Amygdala (tissue), 56 donors: Measurements from ENCODE around the gene FGFR3.
A peak's percentile ranks its signal among the peaks of the same experiment; 100 is the strongest.
"Not testable (repeated sequence)": the region's sequence is repeated elsewhere in the genome, so short reads cannot be mapped to it uniquely, and the experiment has no call there.

Experiments
- DNase-seq, 56 donors: peaks; one replicate each; lab custom pipeline; 2025; lab: John Stamatoyannopoulos, UW

Gene FGFR3

DNA sequence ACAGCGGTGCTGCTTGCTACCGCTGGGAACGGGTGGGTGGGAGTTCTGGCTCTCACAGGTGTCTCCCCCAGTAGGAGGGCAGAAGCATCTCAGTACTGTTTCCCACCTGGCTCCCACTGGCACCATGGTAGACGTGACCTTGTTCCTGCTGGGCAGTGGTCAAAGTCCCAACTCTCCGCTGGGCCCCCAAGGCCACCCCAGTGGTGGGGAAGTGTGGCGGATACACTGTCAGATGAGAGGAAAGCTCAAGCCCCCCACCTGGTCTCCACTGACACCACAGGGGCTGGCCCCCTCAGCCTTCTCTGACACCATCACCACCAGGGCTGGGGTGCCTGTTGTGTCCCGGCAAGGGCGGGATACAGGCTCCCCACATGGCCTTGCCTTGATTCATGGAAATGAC is 38.2 kb downstream of the FGFR3 start:
- DNase-seq: no peak

DNA sequence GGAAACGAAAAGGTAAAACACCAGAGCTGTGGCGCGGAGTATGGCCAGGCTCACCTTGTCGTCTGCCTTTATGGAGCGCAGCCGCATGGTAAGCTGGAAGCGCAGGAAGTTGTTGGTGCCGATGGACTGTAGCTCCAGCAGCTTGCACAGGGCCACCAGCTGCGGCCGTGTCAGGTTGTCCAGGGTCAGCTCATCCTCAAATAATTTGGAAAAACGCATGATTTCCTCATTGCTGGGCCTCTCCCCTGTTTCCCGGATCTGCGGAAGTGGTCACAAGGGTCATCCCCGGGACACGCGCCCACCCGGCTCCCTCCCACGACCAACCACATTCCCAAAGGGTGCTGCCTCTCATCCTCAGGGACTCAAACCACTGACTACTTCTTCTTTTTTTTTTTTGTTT is 39.6 kb downstream of the FGFR3 start:
- no peak for DNase-seq

DNA sequence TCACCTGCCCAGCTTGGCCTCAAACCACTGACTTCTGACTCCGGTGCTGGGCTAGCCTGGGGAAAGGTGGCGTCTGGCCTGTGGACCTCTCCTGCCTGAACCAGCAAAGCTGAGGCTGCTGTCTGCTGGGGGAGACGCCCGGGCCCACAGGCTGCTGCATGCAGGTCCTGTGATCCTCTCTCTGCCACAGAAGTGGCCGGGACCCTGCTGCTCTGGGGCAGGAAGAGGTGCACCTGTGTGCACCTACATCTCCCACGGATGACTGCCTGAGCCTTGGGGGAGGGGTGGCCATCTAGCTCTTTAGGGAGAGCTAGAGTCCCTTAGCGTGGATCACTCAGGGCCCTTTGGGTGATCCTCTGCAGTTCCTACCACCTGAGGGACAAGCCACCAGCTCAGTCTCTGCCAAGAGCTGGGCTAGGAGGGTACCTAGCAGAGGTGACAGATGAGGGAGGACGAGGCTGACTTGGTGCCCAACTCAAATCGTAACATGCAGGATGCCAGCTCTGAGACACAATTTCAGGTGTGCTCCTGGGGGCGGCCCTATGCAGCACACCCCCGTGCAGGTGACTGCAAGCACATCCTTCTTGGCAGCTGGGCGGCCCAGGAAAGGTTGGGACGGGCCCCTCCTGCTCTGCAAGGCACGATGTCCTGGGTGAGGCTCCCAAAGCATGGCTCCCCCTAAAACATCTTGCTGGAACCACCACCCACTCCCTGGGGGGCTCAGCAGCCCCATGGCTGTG is 40.4 kb downstream of the FGFR3 start:
- no peak for DNase-seq

DNA sequence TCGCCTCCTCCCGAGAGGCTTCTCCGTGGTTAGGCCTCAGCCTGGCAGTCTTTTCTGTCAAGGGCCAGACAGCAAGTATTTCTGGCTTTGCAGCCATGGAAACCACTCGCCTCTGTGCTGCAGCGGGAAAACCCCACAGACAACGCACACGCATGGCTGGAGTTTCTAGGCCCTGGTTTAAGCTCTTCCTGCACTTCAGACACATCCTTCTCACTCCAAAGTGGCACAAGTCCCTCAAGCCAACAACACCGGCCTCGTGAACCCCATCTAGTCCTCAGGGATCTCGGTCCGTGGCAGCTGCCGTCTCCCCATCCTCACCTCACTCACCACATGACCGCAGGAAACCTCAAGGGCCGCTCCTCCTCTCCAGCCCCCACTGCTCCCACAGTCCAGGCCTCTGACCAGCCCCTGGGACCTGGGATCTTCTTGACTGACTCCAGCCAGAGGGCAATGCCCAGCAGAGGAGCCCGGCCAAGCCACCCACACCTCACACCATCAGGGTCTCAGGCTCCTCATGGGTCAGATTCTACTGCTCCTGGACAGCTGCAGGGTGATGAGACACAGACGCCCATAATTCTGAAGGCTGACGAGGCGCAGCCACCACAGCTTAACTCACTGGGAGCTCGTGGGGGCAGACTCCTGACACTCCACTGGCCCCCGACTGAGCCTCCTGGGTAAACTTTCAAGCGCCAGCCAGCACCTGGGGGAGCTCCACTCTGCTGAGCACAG is 41.1 kb downstream of the FGFR3 start:
- peak in 1 of 56 donors; percentile 41 for DNase-seq

DNA sequence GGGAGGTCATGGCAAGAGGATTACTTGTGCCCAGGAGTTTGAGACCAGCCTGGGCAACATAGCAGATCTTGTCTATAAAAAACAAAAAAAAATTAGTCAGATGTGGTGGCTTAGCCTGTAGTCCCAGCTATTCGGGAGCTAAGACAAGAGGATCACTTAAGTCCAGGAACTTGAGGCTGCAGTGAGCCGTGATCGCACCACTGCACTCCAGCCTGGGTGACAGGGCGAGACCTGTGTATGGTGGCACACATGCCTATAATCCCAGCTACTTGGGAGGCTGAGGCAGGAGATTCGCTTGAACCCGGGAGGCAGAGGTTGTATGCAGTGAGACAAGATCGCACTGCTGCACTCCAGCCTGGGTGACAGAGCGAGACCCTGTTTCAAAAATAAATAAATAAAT is 42.7 kb downstream of the FGFR3 start:
- not testable (repeated sequence) for DNase-seq

DNA sequence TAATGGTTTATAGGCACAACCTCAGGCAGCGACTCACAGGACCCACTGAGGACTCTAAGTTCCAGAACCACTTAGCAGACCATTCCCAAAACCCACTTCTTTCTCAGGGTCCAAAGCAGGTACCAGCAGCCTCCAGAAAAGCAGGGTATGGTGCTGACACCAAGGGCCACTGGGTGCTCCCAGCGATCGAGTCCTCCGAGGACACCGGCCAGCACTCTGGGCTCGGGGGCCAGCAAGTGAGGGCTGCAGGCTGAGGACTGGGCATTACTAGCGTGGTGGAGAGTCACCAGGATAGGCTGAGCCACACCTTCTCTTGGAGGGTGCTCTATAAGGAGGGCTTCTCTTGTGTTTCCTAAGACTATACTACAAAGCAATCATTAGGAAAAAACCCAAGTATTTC is 43.6 kb downstream of the FGFR3 start:
- no peak for DNase-seq

DNA sequence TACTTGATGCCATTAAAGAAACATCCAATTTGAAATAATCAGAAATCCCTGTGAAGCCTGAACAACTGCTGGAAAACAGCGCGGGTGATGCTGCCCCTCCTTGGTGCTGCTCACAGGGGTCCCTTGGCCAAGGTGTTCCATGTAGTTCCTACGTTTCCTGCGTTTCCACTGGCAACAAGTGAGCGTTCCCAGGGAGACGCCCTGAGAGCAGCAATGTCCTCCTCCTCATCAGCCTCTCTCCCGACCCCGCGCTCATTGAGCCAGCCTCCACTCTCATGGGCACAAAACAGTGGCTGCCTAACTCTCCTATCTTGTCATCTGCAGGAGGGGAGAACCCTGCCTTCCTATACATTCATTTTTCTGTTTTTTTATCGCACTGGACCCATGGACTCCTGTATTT is 44.0 kb downstream of the FGFR3 start:
- peak in 1 of 56 donors; percentile 25 for DNase-seq

DNA sequence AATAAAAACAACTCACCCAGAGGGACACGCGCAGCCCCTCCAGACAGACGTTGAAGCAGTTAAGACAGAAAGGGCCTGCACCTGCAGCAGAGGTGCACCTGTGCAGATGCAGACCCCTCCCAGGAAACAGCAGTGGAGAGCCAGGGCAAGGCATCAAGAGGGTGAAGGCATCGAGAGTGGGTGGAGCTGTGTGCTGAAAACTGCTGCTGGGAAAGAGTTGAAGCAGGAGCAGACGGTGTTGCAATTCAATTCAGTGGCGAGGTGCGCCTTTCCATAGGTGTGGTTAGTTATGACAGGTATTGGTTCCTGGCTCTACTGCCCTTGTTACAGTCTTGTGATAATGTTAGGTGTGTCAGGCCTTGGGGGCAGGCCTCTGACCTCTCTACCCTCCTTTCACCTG is 46.2 kb downstream of the FGFR3 start:
- DNase-seq: no peak

DNA sequence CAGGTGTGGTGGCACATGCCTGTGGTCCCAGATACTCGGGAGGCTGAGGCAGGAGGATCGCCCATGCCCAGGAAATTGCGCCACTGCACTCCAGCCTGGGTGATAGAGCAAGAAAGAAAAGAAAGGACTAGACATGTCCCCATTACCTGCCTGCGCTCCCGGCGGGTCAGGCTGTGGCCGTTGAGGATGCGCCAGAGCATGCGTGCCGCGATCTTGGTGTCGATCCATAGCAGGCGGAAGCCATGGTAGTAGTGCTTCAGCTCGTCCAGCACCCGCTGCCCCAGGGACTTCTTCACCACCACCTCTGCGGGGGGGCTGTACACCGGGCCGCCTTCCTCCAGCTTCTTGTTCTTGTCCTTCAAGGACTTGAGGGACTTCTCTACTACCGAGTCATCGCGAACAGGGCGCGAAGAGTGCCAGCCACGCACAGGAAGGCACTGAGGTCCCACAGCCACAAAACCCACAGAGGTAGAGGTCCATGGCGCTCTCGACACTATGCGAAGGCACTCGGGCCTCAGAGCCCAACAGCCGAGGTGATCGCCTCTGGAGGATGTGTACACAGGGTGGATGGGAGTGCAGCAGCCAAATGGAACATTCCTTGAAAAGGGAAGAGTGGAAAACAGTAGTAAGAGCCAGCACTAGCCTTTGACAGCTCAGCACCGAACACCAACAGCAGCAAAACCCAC is 48.3 kb downstream of the FGFR3 start:
- DNase-seq: no peak

DNA sequence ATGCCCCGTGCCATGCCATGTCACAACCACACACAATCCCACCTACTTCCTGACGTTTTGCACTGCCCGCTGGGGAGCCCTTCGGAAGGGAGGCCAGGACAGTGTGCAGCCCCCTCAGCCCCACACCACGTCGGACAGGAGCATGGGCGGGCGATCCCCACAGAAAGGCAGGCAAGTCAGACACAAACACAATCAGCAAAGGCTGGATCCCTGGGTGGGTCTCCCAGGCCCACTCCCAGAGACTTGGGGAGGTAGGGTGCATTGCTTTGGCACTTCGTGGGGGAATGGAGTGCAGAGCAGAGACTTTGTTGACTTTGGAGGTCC is 48.8 kb downstream of the FGFR3 start:
- DNase-seq: no peak

DNA sequence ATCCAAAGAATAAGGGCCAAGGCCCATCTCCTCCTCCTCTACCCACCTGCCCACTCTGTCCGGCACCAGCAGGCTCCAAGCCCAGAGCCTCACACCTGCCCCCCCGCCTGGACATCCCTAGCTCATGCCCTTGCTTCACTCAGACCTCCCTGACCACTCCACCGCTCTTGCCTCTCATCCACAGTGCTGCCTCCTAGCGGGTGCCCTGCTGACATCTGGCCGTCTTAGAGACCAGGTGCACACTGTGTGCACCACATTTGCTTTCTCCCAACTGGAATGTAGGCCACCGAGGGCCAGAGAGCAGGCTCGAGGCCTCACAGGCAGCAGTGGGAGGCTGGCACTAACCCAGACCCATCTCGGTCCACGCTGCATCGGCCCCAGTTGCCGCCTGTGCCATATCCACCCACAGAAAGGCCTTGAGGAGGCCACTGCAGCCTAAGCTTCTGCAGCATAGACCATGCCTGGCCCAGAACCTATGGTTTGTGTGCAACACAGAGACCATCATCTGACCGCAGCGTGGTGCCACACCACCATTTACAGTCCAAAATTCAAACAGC is 49.3 kb downstream of the FGFR3 start:
- DNase-seq: no peak

DNA sequence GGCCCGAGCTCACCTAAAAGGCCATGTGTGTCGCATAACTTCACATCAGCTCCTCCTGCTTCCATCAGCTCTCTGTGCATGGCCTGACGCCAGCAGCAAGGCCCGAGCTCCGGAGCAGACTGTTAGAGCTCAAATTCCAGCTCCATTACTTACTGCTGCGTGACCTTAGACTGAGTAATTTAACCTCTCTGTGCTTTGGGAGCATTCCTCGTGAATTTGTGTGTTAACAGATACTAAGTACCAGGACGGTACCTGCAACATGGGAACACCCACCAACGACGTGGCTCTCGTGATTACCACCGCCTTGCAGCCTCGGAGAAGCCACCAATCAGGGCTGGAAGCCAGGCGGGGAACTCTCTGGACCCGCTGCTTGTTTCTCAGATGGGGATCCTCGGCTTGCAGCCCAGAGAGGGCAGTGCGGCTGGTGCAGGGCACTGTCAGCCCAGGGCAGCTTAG is 49.9 kb downstream of the FGFR3 start:
- no peak for DNase-seq

DNA sequence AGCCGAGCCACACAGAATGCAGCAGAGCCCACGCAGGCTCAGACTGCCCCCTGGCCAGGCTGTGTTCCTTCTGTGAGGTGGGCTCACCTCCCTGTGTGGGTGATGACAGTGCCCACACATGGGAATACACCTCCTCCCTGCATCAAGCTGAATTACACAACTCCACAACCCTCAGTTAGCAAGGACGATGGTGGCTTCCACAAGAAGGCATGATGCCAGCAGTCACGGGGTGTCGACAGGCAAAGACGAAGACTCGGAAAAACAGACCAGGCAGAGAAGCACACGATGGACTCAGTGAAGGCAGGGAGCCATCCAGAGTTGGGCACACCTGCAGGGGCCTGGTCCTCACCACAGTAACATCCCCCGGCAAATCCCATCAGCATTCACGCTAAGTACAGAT is 50.8 kb downstream of the FGFR3 start:
- peak in 17 of 56 donors; percentile 5 to 55 (median 35) for DNase-seq

DNA sequence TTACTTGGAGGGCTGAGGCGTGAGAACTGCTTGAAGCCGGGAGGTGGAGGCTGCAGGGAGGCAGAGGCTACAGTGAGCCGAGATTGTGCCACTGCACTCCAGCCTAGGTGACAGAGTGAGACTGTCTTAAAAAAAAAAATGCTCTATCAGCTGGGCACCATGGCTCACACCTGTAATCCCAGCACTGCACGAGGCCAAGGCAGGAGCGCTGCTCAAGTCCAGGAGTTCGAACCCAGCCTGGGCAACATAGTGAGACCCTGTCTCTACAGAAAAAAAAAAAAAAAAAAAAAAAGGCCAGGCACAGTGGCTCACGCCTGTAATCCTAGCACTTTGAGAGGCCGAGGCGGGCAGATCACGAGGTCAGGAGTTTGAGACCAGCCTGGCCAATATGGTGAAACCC is 51.5 kb downstream of the FGFR3 start:
- DNase-seq: not testable (repeated sequence)

DNA sequence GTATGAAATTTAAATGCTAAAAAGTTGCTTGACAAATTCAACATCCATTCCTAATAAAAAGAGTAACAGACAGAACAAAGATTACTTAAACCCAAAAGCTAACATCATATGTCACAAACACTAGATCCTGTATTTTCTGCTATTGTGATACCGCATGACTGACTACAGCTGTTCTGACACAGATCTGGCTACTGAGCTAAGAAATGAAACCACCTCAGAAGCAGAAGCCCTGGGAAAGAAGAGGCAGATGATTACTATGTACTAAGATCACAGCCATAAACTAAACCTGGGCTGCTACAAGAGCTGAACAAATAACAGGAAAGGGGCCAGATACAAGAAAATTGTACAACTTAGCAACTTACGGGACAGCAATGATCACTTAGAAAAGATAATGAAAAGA is 53.5 kb downstream of the FGFR3 start:
- DNase-seq: no peak

DNA sequence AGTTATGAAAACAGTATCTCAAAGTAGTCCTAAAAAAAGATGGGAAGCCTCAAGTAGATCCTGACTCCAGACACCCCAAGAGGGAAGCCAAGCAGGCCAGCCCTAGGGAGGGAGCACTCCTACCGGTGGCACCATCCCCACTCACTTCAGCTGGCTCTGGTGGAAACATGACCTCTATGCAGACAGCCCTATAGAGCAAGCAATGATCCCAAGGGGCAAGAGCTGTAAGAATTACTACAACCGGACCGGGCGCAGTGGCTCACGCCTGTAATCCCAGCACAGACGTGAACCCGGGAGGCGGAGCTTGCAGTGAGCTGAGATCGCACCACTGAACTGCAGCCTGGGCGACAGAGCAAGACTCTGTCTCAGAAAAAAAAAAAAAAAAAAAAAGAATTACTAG is 57.2 kb downstream of the FGFR3 start:
- no peak for DNase-seq

DNA sequence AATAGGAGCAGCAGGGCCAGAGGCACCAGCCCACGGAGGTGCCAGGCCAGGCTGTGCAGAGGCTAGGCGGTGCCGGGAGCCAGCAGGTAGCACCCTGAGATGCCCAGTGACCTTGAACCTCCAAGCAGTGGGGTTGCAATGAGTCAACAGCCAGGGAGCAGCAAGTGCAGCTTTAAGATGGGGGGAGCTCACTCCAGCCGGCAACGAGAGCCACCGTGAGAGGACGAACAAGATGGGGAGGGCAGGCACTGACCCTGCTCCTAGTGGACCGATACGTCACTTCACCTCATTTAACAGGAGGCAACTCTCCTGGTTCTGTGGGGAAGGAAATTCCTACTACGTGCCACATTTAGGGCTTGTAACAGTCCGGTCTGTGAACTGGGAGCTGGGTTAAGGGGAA is 58.1 kb downstream of the FGFR3 start:
- DNase-seq: no peak

DNA sequence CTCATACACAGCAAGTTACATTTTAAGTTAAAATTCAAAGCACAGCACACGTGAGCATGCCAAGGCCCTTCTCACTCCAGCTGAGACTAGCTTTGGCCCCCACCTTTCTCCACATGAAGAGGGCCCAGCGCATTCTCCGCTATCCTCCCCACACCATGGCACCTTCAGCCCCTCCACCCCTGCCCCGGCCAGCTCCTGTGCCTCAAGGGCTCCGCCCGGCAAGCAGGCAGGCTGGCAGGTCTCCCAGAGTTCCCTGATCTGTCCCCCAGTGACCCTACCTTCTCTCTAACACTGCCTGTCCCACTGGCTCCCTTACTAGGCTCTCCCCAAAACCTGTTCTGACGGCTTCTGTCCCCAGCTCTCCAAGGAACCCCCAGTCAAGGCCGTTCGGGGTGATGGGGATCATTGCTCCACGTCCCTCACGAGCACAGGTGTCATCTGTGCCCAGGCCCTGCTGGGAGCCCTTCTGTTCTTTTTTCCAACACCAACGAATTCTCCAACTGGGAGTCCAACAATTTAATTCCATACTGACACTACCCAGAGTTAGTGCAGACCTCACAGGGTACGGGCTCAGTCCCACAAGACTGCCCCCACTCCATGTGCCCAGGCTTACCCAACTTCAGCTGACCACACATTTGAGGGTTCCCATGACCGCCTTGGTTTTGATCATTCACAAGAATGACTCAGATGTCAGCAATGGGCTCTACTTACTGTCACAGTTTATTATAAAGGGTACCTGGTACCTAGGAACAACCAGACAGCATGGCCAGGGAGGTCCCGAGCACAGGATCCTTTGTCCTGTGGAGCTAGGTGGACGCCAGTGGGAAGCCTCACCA is 58.7 kb downstream of the FGFR3 start:
- no peak for DNase-seq

DNA sequence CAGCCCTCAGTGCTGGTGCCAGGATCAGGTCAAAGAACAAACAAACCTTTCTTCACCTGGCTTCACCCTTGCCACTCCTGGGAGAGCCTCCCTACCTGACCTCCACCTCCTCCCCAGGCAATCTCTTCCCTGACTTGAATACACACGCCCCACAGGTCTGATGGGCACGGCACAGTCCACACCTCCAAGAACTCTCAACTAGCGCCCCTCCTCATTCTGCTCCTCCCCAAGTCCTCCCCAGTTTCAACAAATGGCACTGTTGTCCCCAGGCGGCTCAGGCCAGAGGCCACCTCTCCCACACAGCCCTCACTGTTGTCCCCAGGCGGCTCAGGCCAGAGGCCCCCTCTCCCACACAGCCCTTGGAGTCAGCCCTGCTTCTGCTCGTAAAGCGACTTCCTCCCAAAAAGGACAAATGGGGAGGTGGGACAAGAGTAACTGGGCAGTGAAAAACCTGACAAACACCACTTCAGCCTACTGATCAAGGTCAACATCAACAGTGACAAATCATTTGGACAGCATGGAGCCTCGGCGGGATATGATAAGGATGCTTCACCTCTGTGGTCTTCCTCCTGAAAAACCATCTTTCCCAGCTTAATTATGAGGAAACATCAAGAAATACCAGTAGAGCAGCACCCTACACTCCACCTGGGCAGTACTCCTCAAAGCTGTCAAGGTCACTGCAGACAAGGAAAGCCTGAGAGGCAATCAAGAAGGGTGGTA is 60.0 kb downstream of the FGFR3 start:
- DNase-seq: no peak

DNA sequence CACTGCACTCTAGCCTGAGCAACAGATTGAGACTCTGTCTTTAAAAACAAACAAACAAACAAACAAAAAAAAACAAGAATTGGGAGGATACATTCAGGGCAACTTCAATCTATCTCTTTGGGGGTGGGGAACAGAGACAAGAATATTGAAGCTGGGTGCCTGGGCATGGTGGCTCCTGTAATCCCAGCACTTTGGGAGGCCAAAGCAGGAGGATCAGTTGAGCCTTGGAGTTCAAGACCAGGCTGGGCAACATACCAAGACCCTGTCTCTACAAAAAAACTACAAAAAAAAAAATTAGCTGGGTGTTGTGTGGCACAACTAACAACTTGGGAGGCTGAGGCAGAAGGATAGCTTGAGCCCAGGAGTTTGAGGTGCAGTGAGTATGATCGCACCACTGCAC is 61.7 kb downstream of the FGFR3 start:
- no peak for DNase-seq
